ENCODE results near the gene RAI14.

GRCh38 chr5:34740389-34740806 is 84.3 kb downstream of the RAI14 start:
- TF ChIP-seq EZH2 (optimal IDR thresholded peaks at IDR 0.05; ENCODE audit: low read depth, low read length) (no peak), CTCF (IDR thresholded peaks at IDR 0.05; ENCODE audit: low read length) (no peak)

Data from MM.1S (cell line).